Lower lobe of right lung (tissue), 2 donors: ENCODE results near the gene SAG. TPM values are rescaled to one million over a fixed set of nuclear protein-coding genes. Genes with fewer than 3 reads are reported as not detected.

Experiments used
- ATAC-seq, 2 donors: fragments of 200-7000 bp; cut with Tn5 transposase; one replicate each; pipeline ENCODE4 v1.9.1; 2020 to 2022; ENCODE audit warnings: mild to moderate bottlenecking in 2 of 2, moderate library complexity in 2 of 2
- DNase-seq: peaks from one replicate; pipeline ENCODE4 v3.0.0-alpha.2; 2020
- H3K27ac ChIP-seq: fragments of 200-600 bp; one replicate; pipeline ENCODE4 v1.8.0; 2022
- H3K27me3 ChIP-seq: fragments of 200-600 bp; one replicate; pipeline ENCODE4 v1.8.0; 2022; ENCODE audit warnings: low read depth
- H3K36me3 ChIP-seq: fragments of 200-600 bp; one replicate; pipeline ENCODE4 v1.8.0; 2022; ENCODE audit warnings: mild to moderate bottlenecking
- H3K4me1 ChIP-seq: fragments of 200-600 bp; one replicate; pipeline ENCODE4 v1.8.0; 2022
- H3K4me3 ChIP-seq: fragments of 200-600 bp; one replicate; pipeline ENCODE4 v1.8.0; 2022; ENCODE audit warnings: mild to moderate bottlenecking
- H3K9me3 ChIP-seq: fragments of 200-600 bp; one replicate; pipeline ENCODE4 v1.8.0; 2022
- intact Hi-C: fragments of 100-400 bp; cut with DNase I; formaldehyde crosslinking; loops from one replicate; pipeline ENCODE4 v1.11.0; 2022
- total RNA-seq: library from RNA; stranded (reverse); fragmentation: NEBNext Ultra II Directional; extraction: Animal tissue kit (Norgen Biotek cat#: 25700); gene quantifications from one replicate; pipeline ENCODE4 v1.2.1, GENCODE V29; 2021
- TF ChIP-seq, protein P1 (sequence below): fragments of 200-600 bp; IDR thresholded peaks from one replicate; pipeline ENCODE4 v1.8.0; 2022; ENCODE audit warnings: antibody characterized with exemption, mild to moderate bottlenecking
- donor health status: DM: no; HTN: yes; CAD: no; lungs with severe emphysema.

The SAG gene
- total RNA-seq, 1 donor from 2014 or later, result not detected

DNA sequence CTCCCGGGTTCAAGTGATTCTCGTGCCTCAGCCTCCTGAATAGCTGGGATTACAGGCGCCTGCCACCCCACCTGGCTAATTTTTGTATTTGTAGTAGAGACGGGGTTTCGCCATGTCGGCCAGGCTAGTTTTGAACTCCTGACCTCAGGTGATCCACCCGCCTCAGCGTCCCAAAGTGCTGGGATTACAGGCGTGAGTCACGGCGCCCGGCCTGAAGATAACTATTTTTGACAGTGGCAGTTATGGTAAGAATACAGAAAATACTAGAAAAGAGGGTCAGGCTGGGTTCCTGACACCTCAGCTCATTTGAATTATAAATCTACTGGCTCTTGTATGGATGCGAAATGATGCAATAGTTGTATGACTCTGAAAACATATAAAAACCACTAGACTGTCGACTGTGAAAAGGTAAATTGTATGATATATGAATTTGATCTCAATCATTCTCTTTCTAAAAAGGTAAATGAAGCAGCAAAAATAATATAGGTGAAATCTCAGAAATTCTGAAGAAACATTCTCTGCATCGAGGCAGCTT is 35.6 kb downstream of the SAG start:
- intact Hi-C loops, result no loop called here
- ATAC-seq (no peak), DNase-seq (no peak)
- H3K4me1 ChIP-seq, result no peaks in the 10 kb centered on the region
- no peaks in the 10 kb centered on the region for H3K9me3 ChIP-seq
- no peak overlapping the region for H3K27ac ChIP-seq
- H3K4me3 ChIP-seq, result no peak overlapping the region
- no peaks in the 10 kb centered on the region for H3K36me3 ChIP-seq
- no peaks in the 10 kb centered on the region for H3K27me3 ChIP-seq
- TF ChIP-seq, protein P1, sequence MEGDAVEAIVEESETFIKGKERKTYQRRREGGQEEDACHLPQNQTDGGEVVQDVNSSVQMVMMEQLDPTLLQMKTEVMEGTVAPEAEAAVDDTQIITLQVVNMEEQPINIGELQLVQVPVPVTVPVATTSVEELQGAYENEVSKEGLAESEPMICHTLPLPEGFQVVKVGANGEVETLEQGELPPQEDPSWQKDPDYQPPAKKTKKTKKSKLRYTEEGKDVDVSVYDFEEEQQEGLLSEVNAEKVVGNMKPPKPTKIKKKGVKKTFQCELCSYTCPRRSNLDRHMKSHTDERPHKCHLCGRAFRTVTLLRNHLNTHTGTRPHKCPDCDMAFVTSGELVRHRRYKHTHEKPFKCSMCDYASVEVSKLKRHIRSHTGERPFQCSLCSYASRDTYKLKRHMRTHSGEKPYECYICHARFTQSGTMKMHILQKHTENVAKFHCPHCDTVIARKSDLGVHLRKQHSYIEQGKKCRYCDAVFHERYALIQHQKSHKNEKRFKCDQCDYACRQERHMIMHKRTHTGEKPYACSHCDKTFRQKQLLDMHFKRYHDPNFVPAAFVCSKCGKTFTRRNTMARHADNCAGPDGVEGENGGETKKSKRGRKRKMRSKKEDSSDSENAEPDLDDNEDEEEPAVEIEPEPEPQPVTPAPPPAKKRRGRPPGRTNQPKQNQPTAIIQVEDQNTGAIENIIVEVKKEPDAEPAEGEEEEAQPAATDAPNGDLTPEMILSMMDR, result no peak

DNA sequence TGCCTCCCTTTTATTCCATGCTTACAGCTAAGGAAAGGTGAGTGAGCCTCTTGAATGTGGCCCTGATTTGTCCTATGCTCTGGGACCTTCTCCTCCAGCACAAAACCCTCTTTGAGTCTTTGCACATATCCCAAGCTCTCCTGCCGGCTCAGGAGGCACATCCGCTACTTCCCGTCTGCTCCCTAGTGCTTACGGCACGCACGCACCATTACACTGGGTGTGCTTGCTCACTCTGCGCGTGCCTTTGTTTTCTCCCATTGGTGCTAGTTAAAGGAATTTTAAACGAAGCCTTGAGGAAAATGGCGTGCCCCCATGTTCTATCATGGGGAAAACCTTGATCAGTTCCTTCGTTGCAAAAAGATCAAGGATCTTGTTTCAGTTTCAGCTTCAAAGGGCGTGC is 38.8 kb downstream of the SAG start:
- ATAC-seq (no peak), DNase-seq (no peak)
- intact Hi-C loops, result no loop called here
- Histone ChIP-seq H3K27ac (no peak overlapping the region), H3K36me3 (no peaks in the 10 kb centered on the region), H3K4me3 (no peak overlapping the region), H3K9me3 (no peaks in the 10 kb centered on the region), H3K27me3 (no peaks in the 10 kb centered on the region), H3K4me1 (peaks cover 4% of the 10 kb centered on the region)
- TF ChIP-seq, protein P1, result no peak

DNA sequence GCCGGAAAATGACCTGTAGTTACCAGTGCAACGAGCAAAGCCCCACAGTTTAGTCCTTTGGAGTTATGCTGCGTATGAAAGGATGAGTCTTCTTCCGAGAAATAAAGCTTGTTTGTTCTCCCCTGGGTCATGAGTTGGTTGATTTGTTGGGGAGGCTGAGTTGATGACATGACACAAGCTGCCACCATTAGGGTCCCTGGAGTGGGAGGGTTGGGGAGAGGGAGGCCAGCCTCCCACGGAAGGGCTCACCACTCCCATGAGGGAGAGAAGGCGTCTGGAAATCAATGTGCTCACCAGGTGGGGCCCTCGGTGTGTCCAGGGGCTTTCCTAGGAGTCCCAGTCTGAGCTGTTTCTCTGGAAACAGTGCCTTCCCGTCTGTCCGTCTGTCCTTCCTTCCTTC is 39.3 kb downstream of the SAG start:
- no peaks in the 10 kb centered on the region for H3K36me3 ChIP-seq
- H3K4me3 ChIP-seq, result no peak overlapping the region
- TF ChIP-seq, protein P1, result no peak
- peaks cover 4% of the 10 kb centered on the region for H3K4me1 ChIP-seq
- no peak overlapping the region for H3K27ac ChIP-seq
- no peaks in the 10 kb centered on the region for H3K9me3 ChIP-seq
- ATAC-seq (no peak), DNase-seq (no peak)
- intact Hi-C loops, result no loop called here
- H3K27me3 ChIP-seq, result no peaks in the 10 kb centered on the region

DNA sequence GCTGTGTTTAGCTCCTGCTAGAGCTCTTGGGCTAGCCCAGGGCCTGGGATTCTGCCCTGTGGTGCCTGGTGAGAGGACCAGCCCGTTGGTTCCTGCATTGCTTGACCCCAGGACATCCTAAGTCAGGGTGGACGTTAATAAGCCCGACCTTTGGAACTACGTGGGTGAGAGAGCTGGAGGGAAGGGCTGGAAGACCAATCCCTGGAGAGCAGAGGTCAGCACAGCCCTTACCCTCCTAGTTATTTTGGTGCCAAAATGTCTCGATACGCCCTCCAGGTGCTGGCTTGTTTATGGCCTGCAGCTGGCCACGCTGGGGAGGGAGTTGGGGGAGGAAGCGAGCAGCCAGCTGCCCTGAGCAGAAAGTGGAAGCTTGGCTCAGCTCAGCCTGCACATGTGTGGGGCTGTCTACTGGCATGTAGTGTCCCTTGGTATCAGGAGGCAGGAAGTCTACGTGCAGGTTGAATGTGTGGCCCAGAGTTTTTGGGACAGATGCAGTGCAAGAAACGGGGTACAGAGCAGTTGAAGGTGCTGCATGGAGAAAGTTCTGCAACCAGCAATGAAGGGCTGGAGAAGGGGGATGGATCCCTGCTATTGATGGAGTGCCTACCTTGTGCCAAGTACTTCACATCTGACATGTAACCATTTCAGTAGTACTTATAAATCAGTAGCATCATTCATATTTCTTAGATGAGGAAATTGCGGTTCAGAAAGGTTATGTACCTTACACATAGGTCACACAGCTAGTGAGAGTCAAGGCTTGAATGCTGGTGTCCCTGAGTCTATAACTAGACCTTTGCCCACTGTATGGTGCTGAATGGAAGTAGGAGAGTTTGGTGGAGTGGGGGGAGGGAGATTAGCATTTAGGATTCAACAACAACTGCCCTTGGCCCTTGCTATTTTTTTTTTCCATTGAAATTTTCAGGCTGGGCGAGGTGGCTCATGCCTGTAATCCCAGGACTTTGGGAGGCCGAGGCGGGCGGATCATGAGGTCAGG is 41.7 kb downstream of the SAG start:
- Histone ChIP-seq H3K27me3 (no peaks in the 10 kb centered on the region), H3K27ac (no peak overlapping the region), H3K4me1 (peaks cover 14% of the 10 kb centered on the region), H3K9me3 (no peaks in the 10 kb centered on the region), H3K36me3 (no peaks in the 10 kb centered on the region), H3K4me3 (no peak overlapping the region)
- TF ChIP-seq, protein P1, result no peak
- intact Hi-C loops, result no loop called here
- peak; percentile 57 for DNase-seq
- peak; percentile 27 to 56 for ATAC-seq

DNA sequence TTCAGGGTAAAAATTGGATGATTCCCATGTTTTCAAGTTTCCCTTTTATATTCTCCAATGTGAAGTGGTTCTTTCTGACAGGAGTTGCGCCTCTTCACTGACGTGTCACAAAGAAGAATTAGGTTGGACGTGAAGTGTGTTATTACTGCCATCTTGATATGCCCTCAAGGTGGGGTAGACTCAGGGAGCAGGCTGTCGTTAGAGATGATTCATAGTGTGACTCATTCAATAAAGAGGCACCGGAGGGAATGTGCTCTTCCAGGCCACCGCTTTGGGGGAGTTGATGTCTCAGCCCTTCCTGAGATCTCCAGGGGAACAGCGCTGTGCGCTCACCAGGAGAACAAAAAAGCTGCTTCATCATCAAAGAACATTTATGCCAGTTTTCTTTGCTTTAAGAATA is 43.1 kb downstream of the SAG start:
- no peaks in the 10 kb centered on the region for H3K36me3 ChIP-seq
- intact Hi-C loops, result no loop called here
- DNase-seq (no peak), ATAC-seq (peak in 1 of 2 donors; percentile 17)
- no peak overlapping the region for H3K4me3 ChIP-seq
- H3K27me3 ChIP-seq, result no peaks in the 10 kb centered on the region
- H3K4me1 ChIP-seq, result peaks cover 22% of the 10 kb centered on the region
- TF ChIP-seq, protein P1, result no peak
- H3K9me3 ChIP-seq, result no peaks in the 10 kb centered on the region
- no peak overlapping the region for H3K27ac ChIP-seq
